Mucosa of descending colon (tissue), 3 donors: ENCODE measurements around the gene INSR. TPM values are rescaled to one million over a fixed set of nuclear protein-coding genes. Genes with fewer than 3 reads are reported as not detected.
"Not testable (repeated sequence)": the region's sequence is repeated elsewhere in the genome, so short reads cannot be mapped to it uniquely, and the experiment has no call there.

Experiments used
- ATAC-seq: fragments of 200-7000 bp; cut with Tn5 transposase; one replicate; pipeline ENCODE4 v1.9.1; 2020; ENCODE audit warnings: mild to moderate bottlenecking, moderate library complexity
- DNase-seq, 3 donors: peaks; one replicate each; pipeline ENCODE4 v3.0.0-alpha.2; 2020
- H3K36me3 ChIP-seq: fragments of 200-600 bp; one replicate; pipeline ENCODE4 v1.8.0; 2021; ENCODE audit warnings: low read depth, mild to moderate bottlenecking
- H3K4me1 ChIP-seq: fragments of 200-600 bp; one replicate; pipeline ENCODE4 v1.8.0; 2021; ENCODE audit warnings: low read depth, mild to moderate bottlenecking
- H3K4me3 ChIP-seq: fragments of 200-600 bp; one replicate; pipeline ENCODE4 v1.8.0; 2021; ENCODE audit warnings: mild to moderate bottlenecking
- H3K9me3 ChIP-seq: fragments of 200-600 bp; one replicate; pipeline ENCODE4 v1.8.0; 2021; ENCODE audit warnings: mild to moderate bottlenecking
- CTCF ChIP-seq: fragments of 200-600 bp; IDR thresholded peaks from one replicate; pipeline ENCODE4 v1.8.0; 2022; ENCODE audit warnings: antibody characterized with exemption, mild to moderate bottlenecking
- intact Hi-C, 2 donors: fragments of 100-400 bp; cut with DNase I in 1 of 2; cut with micrococcal nuclease in 1 of 2; formaldehyde crosslinking; loops; one replicate each; pipeline versions ENCODE4 v1.11.0 to v1.11.1; 2022; cut with DNase I, micrococcal nuclease
- total RNA-seq, 3 donors: library from RNA; stranded (reverse); fragmentation: NEBNext Ultra II Directional in 2 of 3; extraction: Animal tissue kit (Norgen Biotek cat#: 25700) in 2 of 3; gene quantifications; one replicate each; pipeline versions ENCODE4 v1.2.1 to v1.2.4, GENCODE V29; 2021 to 2023
- donor health status: DM: no; HTN: no; CAD: no; lungs with moderate emphysema.
- donor health status: DM: no; HTN: no; CAD: no.
- donor health status: DM: no; HTN: yes; CAD: no.

The INSR gene
- total RNA-seq, 3 donors from 2014 or later: 74.9 to 109 (median 91.2) TPM

GRCh38 chr19:7215176-7215575 lies 79.0 kb downstream of the INSR start:
- DNase-seq (no peak), ATAC-seq (no peak)
- intact Hi-C loops: no loop called here
- TF ChIP-seq CTCF: no peak
- H3K4me1 ChIP-seq: peaks cover 4% of the 10 kb centered on the region
- H3K9me3 ChIP-seq: no peaks in the 10 kb centered on the region
- no peaks in the 10 kb centered on the region for H3K36me3 ChIP-seq
- no peak overlapping the region for H3K4me3 ChIP-seq

- no peak for DNase-seq
Measured at GRCh38 chr19:7214324-7215089, 79.7 kb downstream of the INSR start.

GRCh38 chr19:7213628-7214323 lies 80.4 kb downstream of the INSR start:
- no peak for TF ChIP-seq CTCF
- H3K9me3 ChIP-seq: no peaks in the 10 kb centered on the region
- H3K36me3 ChIP-seq: no peaks in the 10 kb centered on the region
- DNase-seq (no peak), ATAC-seq (no peak)
- intact Hi-C loops: no loop called here
- H3K4me1 ChIP-seq: peaks cover 4% of the 10 kb centered on the region
- no peak overlapping the region for H3K4me3 ChIP-seq

More at GRCh38 chr19:7214324-7215089, 79.7 kb downstream of the INSR start:
- Histone ChIP-seq H3K4me1 (peaks cover 4% of the 10 kb centered on the region), H3K4me3 (no peak overlapping the region), H3K9me3 (no peaks in the 10 kb centered on the region), H3K36me3 (no peaks in the 10 kb centered on the region)
- intact Hi-C loops: no loop called here
- no peak for TF ChIP-seq CTCF
- peak; percentile 38 for ATAC-seq

- Histone ChIP-seq H3K4me1 (peaks cover 4% of the 10 kb centered on the region), H3K36me3 (no peaks in the 10 kb centered on the region), H3K9me3 (no peaks in the 10 kb centered on the region), H3K4me3 (no peak overlapping the region)
- no peak for TF ChIP-seq CTCF
- intact Hi-C loops: no loop called here
- ATAC-seq (no peak), DNase-seq (no peak)
Measured at GRCh38 chr19:7211191-7211951, 82.8 kb downstream of the INSR start.

GRCh38 chr19:7210359-7210758 lies 83.9 kb downstream of the INSR start:
- Histone ChIP-seq H3K9me3 (no peaks in the 10 kb centered on the region), H3K4me3 (no peak overlapping the region), H3K36me3 (no peaks in the 10 kb centered on the region), H3K4me1 (peaks cover 10% of the 10 kb centered on the region)
- intact Hi-C loops: no loop called here
- TF ChIP-seq CTCF: no peak
- DNase-seq (no peak), ATAC-seq (no peak)

GRCh38 chr19:7209597-7210325 lies 84.5 kb downstream of the INSR start:
- intact Hi-C loops, H3K36me3 ChIP-seq, DNase-seq, H3K9me3 ChIP-seq, H3K4me3 ChIP-seq, ATAC-seq: not testable (repeated sequence)
- H3K4me1 ChIP-seq: peaks cover 16% of the 10 kb centered on the region

GRCh38 chr19:7209036-7209435 lies 85.2 kb downstream of the INSR start:
- H3K9me3 ChIP-seq, H3K36me3 ChIP-seq, H3K4me3 ChIP-seq, intact Hi-C loops, ATAC-seq, DNase-seq: not testable (repeated sequence)
- H3K4me1 ChIP-seq: peaks cover 14% of the 10 kb centered on the region
